Liver (tissue), 9 donors: ENCODE data around the gene MALRD1. TPM values are rescaled to one million over a fixed set of nuclear protein-coding genes. Genes with fewer than 3 reads are reported as not detected.

ENCODE experiments used
- DNase-seq: peaks from one replicate; pipeline ENCODE4 v3.0.0-alpha.2; 2017; ENCODE audit warnings: low spot score
- H3K27ac ChIP-seq, 2 donors: one replicate each; pipeline ENCODE4 v1.7.0; 2013; ENCODE audit warnings: inconsistent platforms in 2 of 2, low read length in 2 of 2, control low read depth in 1 of 2, low read depth in 1 of 2, mild to moderate bottlenecking in 1 of 2
- H3K27me3 ChIP-seq, 4 donors: one replicate each; pipeline versions ENCODE4 v1.6.1 to v1.7.0; 2013; ENCODE audit warnings: low read length in 3 of 4, inconsistent platforms in 1 of 4, mild to moderate bottlenecking in 1 of 4, moderate library complexity in 1 of 4; ENCODE audit not compliant: control insufficient read depth in 4 of 4, insufficient read depth in 4 of 4
- H3K36me3 ChIP-seq, 4 donors: one replicate each; pipeline versions ENCODE4 v1.6.1 to v1.7.0; 2013; ENCODE audit warnings: low read length in 3 of 4, mild to moderate bottlenecking in 3 of 4, low read depth in 1 of 4, moderate library complexity in 1 of 4; ENCODE audit not compliant: control insufficient read depth in 4 of 4, insufficient read depth in 3 of 4
- H3K4me1 ChIP-seq, 4 donors: one replicate each; pipeline versions ENCODE4 v1.6.1 to v1.7.0; 2013; ENCODE audit warnings: low read length in 3 of 4, mild to moderate bottlenecking in 3 of 4, moderate library complexity in 1 of 4; ENCODE audit not compliant: control insufficient read depth in 4 of 4, insufficient read depth in 4 of 4
- H3K4me3 ChIP-seq, 3 donors: one replicate each; pipeline versions ENCODE4 v1.6.1 to v1.7.0; 2013; ENCODE audit warnings: low read length in 3 of 3, control low read depth in 1 of 3, low read depth in 1 of 3, mild to moderate bottlenecking in 1 of 3
- H3K9ac ChIP-seq, 2 donors: one replicate each; pipeline ENCODE4 v1.7.0; 2013; ENCODE audit warnings: low read length in 2 of 2, mild to moderate bottlenecking in 2 of 2, moderate library complexity in 2 of 2, control low read depth in 1 of 2, low read depth in 1 of 2
- H3K9me3 ChIP-seq, 4 donors: one replicate each; pipeline versions ENCODE4 v1.6.1 to v1.7.0; 2013; ENCODE audit warnings: low read length in 3 of 4; ENCODE audit not compliant: control insufficient read depth in 4 of 4
- EGR1 ChIP-seq, 2 donors: IDR thresholded peaks; 2 replicates each; pipeline ENCODE4 v1.6.1; 2016 to 2018; ENCODE audit warnings: antibody characterized with exemption in 2 of 2, low read depth in 2 of 2
- FOXA2 ChIP-seq: IDR thresholded peaks from 2 replicates; pipeline ENCODE4 v1.6.1; 2016; ENCODE audit warnings: antibody characterized with exemption
- GABPA ChIP-seq, 2 donors: IDR thresholded peaks in 1 of 2; conservative IDR thresholded peaks in 1 of 2; 2 replicates each; pipeline ENCODE4 v1.6.1; 2016; ENCODE audit warnings: antibody characterized with exemption in 2 of 2, mild to moderate bottlenecking in 1 of 2, moderate library complexity in 1 of 2
- HNF4A ChIP-seq, 2 donors: conservative IDR thresholded peaks; 2 replicates each; pipeline ENCODE4 v1.6.1; 2016; ENCODE audit warnings: antibody characterized with exemption in 2 of 2, mild to moderate bottlenecking in 2 of 2
- HNF4G ChIP-seq: IDR thresholded peaks from 2 replicates; pipeline ENCODE4 v1.6.1; 2016; ENCODE audit warnings: antibody characterized with exemption
- JUND ChIP-seq, 2 donors: IDR thresholded peaks; 2 replicates each; pipeline ENCODE4 v1.6.1; 2016; ENCODE audit warnings: antibody characterized with exemption in 2 of 2
- NR2F2 ChIP-seq: IDR thresholded peaks from 2 replicates; pipeline ENCODE4 v1.6.1; 2016; ENCODE audit warnings: antibody characterized with exemption
- RAD21 ChIP-seq, 2 donors: IDR thresholded peaks; 2 replicates each; pipeline ENCODE4 v1.6.1; 2016; ENCODE audit warnings: antibody characterized with exemption in 2 of 2, mild to moderate bottlenecking in 2 of 2
- RXRA ChIP-seq, 2 donors: IDR thresholded peaks; 2 replicates each; pipeline ENCODE4 v1.6.1; 2017 to 2018; ENCODE audit warnings: antibody characterized with exemption in 2 of 2, mild to moderate bottlenecking in 1 of 2
- SP1 ChIP-seq: IDR thresholded peaks from 2 replicates; pipeline ENCODE4 v1.6.1; 2018; ENCODE audit warnings: antibody characterized with exemption, mild to moderate bottlenecking
- TAF1 ChIP-seq: conservative IDR thresholded peaks from 2 replicates; pipeline ENCODE4 v1.6.1; 2016; ENCODE audit warnings: antibody characterized with exemption, mild to moderate bottlenecking
- YY1 ChIP-seq: IDR thresholded peaks from 2 replicates; pipeline ENCODE4 v1.6.1; 2016; ENCODE audit warnings: antibody characterized with exemption, mild to moderate bottlenecking
- WGBS: extraction: QIAGEN DNeasy Blood & Tissue Kit; methylation state at CpG from one replicate; pipeline ENCODE4 v1.1.7; 2013; 5-methylcytosine and 5-hydroxymethylcytosine counted together
- polyA plus RNA-seq, 2 donors: library from polyadenylated mRNA; stranded (reverse) in 1 of 2; unstranded in 1 of 2; fragments of 200-250 nt in 1 of 2; fragments of >200 nt in 1 of 2; fragmentation: Nextera tagmentation in 1 of 2; extraction: Ambion mirVana in 1 of 2; gene quantifications; one replicate each; pipeline versions ENCODE4 v1.2.1 to v1.2.3, GENCODE V29; 2013 to 2015
- total RNA-seq, 2 donors: library from RNA; depleted of rRNA; stranded (reverse); fragments of >200 nt; gene quantifications; one replicate each; pipeline ENCODE4 v1.2.3, GENCODE V29; 2014
- TF ChIP-seq, protein P1 (sequence below): IDR thresholded peaks from 2 replicates; pipeline ENCODE4 v1.6.1; 2016; ENCODE audit warnings: antibody characterized with exemption, mild to moderate bottlenecking
- TF ChIP-seq, protein P2 (sequence below): fragments of 150-350 bp; IDR thresholded peaks from 2 replicates; pipeline ENCODE4 v1.5.1; 2017; ENCODE audit warnings: improper control_type of control experiment, low read depth, low read length; ENCODE audit not compliant: missing input control
- TF ChIP-seq, protein P3 (sequence below): IDR thresholded peaks from 2 replicates; pipeline ENCODE4 v1.6.1; 2016; ENCODE audit warnings: antibody characterized with exemption
- TF ChIP-seq, protein P4 (sequence below): IDR thresholded peaks from 2 replicates; pipeline ENCODE4 v1.6.1; 2016; ENCODE audit warnings: antibody characterized with exemption
- donor health status: healthy.
- donor health status: healthy.
- donor health status: healthy.
- donor health status: healthy.
- donor health status: healthy.

MALRD1 gene
- total and polyA plus RNA-seq, 4 donors, result 0.37 to 0.59 TPM; not detected in 2

DNA sequence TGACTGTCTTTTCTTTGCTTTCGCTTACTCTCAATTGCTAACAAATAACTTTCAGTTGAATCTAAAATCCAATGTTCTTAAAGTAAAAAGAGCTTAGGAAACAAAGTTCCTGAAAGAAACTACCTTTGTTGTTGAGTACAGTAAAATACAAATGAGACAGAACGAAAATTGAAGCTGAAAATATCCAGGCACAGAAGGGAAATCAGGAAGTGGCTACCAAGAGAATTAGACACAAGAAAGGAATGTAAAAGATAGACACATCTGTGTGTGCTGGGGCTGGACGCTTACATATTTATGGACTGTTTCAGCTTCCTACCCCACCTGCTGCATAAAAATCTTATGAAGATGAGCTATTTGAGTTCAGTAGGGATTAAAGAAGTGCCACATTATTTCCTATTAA is 606.0 kb downstream of the MALRD1 start:
- no peak overlapping the region for H3K9ac ChIP-seq
- 73% methylated on average over 3 of the region's 3 CpGs for WGBS

DNA sequence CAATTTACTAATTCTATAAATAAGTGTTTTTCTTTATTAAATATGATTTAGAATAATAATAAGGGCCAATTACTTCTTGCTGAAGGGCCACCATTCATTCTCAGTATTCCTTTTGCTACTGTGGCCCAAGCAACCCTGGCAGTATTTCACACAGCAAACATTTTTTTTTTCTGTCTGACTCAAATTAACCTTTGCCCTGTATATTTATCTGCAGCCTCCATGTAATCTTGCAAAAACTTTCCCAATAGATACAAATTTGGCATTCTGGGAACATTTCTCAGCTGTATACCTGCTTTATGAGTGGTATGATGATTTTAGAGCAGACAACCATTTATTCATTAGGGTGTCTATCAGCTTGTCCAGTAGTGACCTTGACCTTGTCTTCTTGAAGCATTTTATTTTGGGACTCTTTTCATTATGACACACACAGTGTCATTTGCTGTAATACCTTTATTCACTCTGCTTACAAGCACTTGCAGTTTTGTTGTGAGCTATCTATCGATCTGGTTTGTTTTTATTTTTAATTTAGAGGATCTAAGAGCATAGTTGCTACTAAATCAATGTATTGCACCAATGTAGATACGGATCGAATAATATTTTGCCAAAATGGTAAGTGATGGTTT is 607.9 kb downstream of the MALRD1 start:
- H3K27ac ChIP-seq, result peak overlapping the region; percentile 70 to 78
- peak; percentile 32 to 40 for TF ChIP-seq RAD21 (IDR thresholded peaks at IDR 0.05)
- peak; percentile 72 for TF ChIP-seq SP1
- no peak for TF ChIP-seq EGR1 (IDR thresholded peaks at IDR 0.05; ENCODE audit: low read depth in 2 of 2)
- TF ChIP-seq GABPA (IDR thresholded peaks at IDR 0.05 in 1 of 2, conservative IDR thresholded peaks at IDR 0.05 in 1 of 2), result no peak
- TF ChIP-seq, protein P1, sequence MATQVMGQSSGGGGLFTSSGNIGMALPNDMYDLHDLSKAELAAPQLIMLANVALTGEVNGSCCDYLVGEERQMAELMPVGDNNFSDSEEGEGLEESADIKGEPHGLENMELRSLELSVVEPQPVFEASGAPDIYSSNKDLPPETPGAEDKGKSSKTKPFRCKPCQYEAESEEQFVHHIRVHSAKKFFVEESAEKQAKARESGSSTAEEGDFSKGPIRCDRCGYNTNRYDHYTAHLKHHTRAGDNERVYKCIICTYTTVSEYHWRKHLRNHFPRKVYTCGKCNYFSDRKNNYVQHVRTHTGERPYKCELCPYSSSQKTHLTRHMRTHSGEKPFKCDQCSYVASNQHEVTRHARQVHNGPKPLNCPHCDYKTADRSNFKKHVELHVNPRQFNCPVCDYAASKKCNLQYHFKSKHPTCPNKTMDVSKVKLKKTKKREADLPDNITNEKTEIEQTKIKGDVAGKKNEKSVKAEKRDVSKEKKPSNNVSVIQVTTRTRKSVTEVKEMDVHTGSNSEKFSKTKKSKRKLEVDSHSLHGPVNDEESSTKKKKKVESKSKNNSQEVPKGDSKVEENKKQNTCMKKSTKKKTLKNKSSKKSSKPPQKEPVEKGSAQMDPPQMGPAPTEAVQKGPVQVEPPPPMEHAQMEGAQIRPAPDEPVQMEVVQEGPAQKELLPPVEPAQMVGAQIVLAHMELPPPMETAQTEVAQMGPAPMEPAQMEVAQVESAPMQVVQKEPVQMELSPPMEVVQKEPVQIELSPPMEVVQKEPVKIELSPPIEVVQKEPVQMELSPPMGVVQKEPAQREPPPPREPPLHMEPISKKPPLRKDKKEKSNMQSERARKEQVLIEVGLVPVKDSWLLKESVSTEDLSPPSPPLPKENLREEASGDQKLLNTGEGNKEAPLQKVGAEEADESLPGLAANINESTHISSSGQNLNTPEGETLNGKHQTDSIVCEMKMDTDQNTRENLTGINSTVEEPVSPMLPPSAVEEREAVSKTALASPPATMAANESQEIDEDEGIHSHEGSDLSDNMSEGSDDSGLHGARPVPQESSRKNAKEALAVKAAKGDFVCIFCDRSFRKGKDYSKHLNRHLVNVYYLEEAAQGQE, result peak; percentile 30
- peak; percentile 47 to 59 for TF ChIP-seq JUND (IDR thresholded peaks at IDR 0.05)
- TF ChIP-seq NR2F2, result peak; percentile 73
- no peak for TF ChIP-seq TAF1
- peak; percentile 91 for TF ChIP-seq YY1
- TF ChIP-seq RXRA (IDR thresholded peaks at IDR 0.05), result peak; percentile 82 to 84
- peak; percentile 82 to 85 for TF ChIP-seq HNF4A (conservative IDR thresholded peaks at IDR 0.05)
- TF ChIP-seq, protein P2, sequence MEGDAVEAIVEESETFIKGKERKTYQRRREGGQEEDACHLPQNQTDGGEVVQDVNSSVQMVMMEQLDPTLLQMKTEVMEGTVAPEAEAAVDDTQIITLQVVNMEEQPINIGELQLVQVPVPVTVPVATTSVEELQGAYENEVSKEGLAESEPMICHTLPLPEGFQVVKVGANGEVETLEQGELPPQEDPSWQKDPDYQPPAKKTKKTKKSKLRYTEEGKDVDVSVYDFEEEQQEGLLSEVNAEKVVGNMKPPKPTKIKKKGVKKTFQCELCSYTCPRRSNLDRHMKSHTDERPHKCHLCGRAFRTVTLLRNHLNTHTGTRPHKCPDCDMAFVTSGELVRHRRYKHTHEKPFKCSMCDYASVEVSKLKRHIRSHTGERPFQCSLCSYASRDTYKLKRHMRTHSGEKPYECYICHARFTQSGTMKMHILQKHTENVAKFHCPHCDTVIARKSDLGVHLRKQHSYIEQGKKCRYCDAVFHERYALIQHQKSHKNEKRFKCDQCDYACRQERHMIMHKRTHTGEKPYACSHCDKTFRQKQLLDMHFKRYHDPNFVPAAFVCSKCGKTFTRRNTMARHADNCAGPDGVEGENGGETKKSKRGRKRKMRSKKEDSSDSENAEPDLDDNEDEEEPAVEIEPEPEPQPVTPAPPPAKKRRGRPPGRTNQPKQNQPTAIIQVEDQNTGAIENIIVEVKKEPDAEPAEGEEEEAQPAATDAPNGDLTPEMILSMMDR, result no peak
- TF ChIP-seq, protein P3, sequence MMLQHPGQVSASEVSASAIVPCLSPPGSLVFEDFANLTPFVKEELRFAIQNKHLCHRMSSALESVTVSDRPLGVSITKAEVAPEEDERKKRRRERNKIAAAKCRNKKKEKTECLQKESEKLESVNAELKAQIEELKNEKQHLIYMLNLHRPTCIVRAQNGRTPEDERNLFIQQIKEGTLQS, result peak; percentile 15
- TF ChIP-seq, protein P4, sequence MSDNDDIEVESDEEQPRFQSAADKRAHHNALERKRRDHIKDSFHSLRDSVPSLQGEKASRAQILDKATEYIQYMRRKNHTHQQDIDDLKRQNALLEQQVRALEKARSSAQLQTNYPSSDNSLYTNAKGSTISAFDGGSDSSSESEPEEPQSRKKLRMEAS, result peak; percentile 34
- no peak for TF ChIP-seq FOXA2
- H3K36me3 ChIP-seq, result no peaks in the 10 kb centered on the region
- WGBS, result 44% methylated on average over 3 of the region's 3 CpGs
- H3K4me3 ChIP-seq, result no peak overlapping the region
- H3K4me1 ChIP-seq, result peaks cover 4 to 43% (median 26%) of the 10 kb centered on the region in 4 donors
- H3K27me3 ChIP-seq, result no peaks in the 10 kb centered on the region
- DNase-seq, result no peak
- H3K9ac ChIP-seq, result no peak overlapping the region
- H3K9me3 ChIP-seq, result peaks cover 0 to 2% (median 0%) of the 10 kb centered on the region in 4 donors

More for the DNA sequence above, 606.0 kb downstream of the MALRD1 start:
- H3K27me3 ChIP-seq, result no peaks in the 10 kb centered on the region
- no peak overlapping the region for H3K27ac ChIP-seq
- H3K4me3 ChIP-seq, result no peak overlapping the region
- DNase-seq, result no peak
- H3K9me3 ChIP-seq, result peaks cover 0 to 2% (median 0%) of the 10 kb centered on the region in 4 donors
- peaks cover 4 to 36% (median 26%) of the 10 kb centered on the region in 4 donors for H3K4me1 ChIP-seq
- TF ChIP-seq HNF4A (conservative IDR thresholded peaks at IDR 0.05) (no peak), TAF1 (no peak), EGR1 (IDR thresholded peaks at IDR 0.05; ENCODE audit: low read depth in 2 of 2) (no peak), HNF4G (no peak), YY1 (no peak), RAD21 (IDR thresholded peaks at IDR 0.05) (no peak)
- TF ChIP-seq, protein P4, result no peak
- TF ChIP-seq, protein P3, result no peak
- TF ChIP-seq, protein P1, result no peak
- H3K36me3 ChIP-seq, result no peaks in the 10 kb centered on the region
